ENCODE data around the gene SNX30. TPM values are rescaled to one million over a fixed set of nuclear protein-coding genes. Genes with fewer than 3 reads are reported as not detected.

The SNX30 gene, protein sequence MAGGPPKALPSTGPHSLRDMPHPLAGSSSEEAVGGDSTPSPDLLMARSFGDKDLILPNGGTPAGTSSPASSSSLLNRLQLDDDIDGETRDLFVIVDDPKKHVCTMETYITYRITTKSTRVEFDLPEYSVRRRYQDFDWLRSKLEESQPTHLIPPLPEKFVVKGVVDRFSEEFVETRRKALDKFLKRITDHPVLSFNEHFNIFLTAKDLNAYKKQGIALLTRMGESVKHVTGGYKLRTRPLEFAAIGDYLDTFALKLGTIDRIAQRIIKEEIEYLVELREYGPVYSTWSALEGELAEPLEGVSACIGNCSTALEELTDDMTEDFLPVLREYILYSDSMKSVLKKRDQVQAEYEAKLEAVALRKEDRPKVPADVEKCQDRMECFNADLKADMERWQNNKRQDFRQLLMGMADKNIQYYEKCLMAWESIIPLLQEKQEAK
- total RNA-seq: 3.1 and 3.7 TPM in 2 replicates

DNA sequence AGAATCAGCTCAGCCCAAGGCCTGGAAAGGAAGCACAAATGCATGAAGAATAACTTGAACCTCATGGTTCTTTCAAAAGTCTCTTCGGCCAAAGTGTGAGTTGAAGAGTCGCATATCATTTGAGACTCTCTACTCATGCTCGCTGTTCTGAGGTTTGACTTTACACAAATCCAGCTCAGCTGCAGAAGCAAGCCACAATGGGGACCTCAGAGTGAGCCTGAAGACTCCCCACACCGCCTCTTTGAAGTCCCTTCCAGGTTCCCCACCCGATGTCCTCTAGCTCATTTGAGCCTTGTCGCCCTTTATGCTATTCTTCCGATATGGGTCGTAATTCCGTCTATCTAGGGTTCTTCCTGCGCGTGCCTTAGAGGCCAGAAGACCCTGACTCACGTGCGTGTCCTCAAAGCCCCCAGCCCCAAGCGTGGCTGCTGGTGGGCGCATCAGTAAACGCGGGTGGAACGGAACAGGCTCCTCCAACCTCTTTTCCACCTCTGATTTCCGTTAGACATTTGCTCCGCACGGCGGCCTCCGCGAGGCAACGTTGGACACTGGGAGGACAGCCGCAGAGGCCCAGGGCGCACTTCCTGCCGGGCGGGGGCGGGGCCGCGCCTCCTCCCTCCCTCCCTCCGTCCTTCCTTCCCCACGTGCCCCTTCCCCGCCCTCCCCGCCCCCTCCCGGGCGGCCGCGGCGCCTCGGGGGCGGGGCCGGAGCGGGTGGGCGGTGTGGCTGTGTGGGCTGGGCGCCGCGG, at the start of gene SNX30:
SNX30 (plus strand) TSS at position 745 of the 748 bp plus-strand sequence. CDS start 242 bp downstream, outside the sequence.

DNA sequence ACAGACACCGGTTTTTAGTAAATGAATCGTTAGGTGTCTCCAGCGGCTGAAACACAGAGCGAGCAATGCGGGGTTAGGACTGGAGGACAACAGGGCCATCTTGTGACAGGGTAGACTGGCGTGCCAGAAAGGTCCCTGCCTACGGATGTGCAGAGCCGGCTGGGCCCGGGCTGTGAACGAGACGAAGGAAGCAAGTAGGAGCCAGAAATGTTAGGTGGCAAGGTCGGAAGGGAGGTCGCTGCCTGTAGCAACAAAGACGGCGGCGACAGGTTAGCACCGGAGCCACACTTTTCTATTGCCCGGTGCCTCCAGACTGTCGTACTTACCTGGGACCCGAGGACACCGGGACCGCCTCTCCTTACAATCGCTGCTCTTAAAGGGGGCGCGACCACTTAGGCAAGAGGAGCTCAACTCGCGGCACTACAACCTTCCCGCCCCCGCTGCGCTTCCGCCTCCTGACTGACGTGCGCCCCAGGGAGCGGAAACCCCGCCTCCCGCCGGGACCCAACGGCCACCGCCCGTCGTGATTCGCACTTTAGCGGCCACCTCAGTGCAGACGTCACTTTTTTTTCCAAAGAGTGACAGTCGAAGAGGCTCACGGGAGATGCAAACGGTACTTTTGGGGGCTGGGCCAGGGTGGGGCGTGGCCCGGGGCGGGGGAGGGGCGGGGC, 32.8 kb upstream of the SNX30 start, which contains the start of gene INIP:
INIP (minus strand) TSS at position 457 of the 671 bp plus-strand sequence. CDS start 1,632 bp downstream, outside the sequence.

DNA sequence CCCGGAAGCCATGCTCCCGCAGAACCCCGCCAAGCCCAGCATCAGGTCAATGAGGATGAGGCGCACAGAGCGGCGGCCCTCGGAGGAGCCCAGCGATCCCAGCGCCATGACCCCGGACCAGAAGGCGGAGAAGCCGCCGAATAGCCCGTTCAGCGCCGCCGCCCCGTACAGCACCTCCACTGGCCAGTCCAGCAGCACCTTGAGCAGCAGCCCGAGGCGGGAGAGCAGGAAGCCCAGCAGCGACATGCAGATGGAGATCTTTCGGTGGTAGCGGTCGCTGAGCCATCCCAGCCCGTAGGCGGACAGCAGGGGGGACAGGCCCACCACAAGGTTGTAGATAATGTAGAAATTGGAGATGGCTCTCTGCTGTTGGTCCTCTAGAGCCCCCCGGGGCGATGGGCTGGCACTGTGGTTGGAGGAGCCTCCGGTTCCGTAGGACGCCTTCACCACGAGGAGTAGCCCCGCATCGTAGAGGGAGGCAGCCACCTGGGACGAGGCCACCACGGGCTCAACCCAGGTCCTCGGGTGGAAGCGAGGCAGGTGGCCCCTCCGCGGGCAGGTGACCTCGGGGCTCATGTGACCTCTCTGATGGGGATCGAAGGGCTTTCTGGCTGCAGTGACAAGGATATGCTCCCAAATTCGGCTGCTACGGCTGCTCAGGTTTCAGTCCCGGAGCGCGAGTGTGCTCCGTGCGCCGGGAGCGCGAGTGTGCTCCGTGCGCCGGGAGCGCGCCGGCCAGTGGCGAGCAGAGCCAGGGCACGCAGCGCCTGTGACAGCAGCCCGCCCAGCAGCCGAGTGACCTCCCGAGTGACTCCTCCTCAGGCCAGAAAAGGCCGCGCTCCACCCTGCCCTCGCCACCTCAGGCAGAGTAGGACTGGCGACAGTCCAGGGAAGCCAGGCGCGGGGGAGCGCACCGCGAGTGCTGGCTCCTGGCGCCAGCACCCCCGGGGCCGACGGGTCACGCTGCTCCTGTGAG, 139.8 kb downstream of the SNX30 start, which contains the start of gene SLC46A2:
SLC46A2 (minus strand) TSS at position 771 of the 976 bp plus-strand sequence; CDS start at position 576, 195 bp downstream.

Other genes starting within 250 kb of the SNX30 start
- 14.7 and 19.5 TPM in 2 replicates for gene INIP, start 32.6 kb upstream of the SNX30 start, total RNA-seq
- not detected in 2 replicates for gene SLC46A2, start 140.1 kb downstream of the SNX30 start, total RNA-seq